A673 (cell line): Measurements from ENCODE around the gene SMARCE1. TPM values are rescaled to one million over a fixed set of nuclear protein-coding genes. Genes with fewer than 3 reads are reported as not detected.

Experiments
- BruUV-seq: library from RNA; stranded (reverse); fragments of 400-500 nt; replicated peaks from 2 replicates; lab custom pipeline; 2021; lab: Mats Ljungman, UMichigan
- CTCF ChIA-PET: fragments of 300-600 bp; sonication (Branson Sonifier 250); formaldehyde crosslinking; loops from one replicate; lab custom pipeline; 2022; ENCODE audit warnings: antibody characterized with exemption; lab: Charles Lee
- POLR2A ChIA-PET: fragments of 300-600 bp; sonication (Branson Sonifier 250); formaldehyde crosslinking; loops from one replicate; lab custom pipeline; 2022; ENCODE audit warnings: antibody characterized with exemption; ENCODE audit not compliant: low non-redundant PET; lab: Charles Lee
- DNase-seq: peaks from one replicate; pipeline ENCODE4 v3.0.0-alpha.2; 2015; ENCODE audit warnings: low spot score
- H3K27ac ChIP-seq: fragments of 200-600 bp; sonication (generic); 2 replicates; pipeline ENCODE4 v1.5.1; 2016; ENCODE audit warnings: mixed run types, low read depth, mild to moderate bottlenecking, mixed read lengths, antibody characterized with exemption, low read length; ENCODE audit not compliant: poor library complexity, severe bottlenecking
- H3K27me3 ChIP-seq: fragments of 200-600 bp; sonication (generic); replicated peaks from 2 replicates; pipeline ENCODE4 v1.6.1; 2017; ENCODE audit warnings: mixed run types, low read depth, mild to moderate bottlenecking, mixed read lengths, antibody characterized with exemption, low read length; ENCODE audit not compliant: insufficient read depth, poor library complexity
- H3K36me3 ChIP-seq: fragments of 200-600 bp; sonication (generic); 2 replicates; pipeline ENCODE4 v1.6.1; 2016; ENCODE audit warnings: mixed run types, mild to moderate bottlenecking, mixed read lengths, antibody characterized with exemption, low read length; ENCODE audit not compliant: insufficient read depth, poor library complexity, severe bottlenecking
- H3K4me1 ChIP-seq: fragments of 200-600 bp; sonication (generic); 2 replicates; pipeline ENCODE4 v1.6.1; 2017; ENCODE audit warnings: mixed run types, mild to moderate bottlenecking, mixed read lengths, antibody characterized with exemption, low read length; ENCODE audit not compliant: insufficient read depth, poor library complexity, severe bottlenecking
- H3K4me3 ChIP-seq: fragments of 200-600 bp; sonication (generic); 2 replicates; pipeline ENCODE4 v1.5.1; 2016; ENCODE audit warnings: low read depth, mixed run types, mild to moderate bottlenecking, mixed read lengths, low read length; ENCODE audit not compliant: poor library complexity, severe bottlenecking
- H3K9me3 ChIP-seq: fragments of 200-600 bp; sonication (generic); 2 replicates; pipeline ENCODE4 v1.6.1; 2016; ENCODE audit warnings: mixed run types, low read depth, mild to moderate bottlenecking, mixed read lengths, antibody characterized with exemption, low read length; ENCODE audit not compliant: poor library complexity, severe bottlenecking
- EZH2 ChIP-seq: fragments of 200-600 bp; sonication (generic); IDR thresholded peaks from 2 replicates; pipeline ENCODE4 v1.6.1; 2017; ENCODE audit warnings: borderline replicate concordance, low read depth, mild to moderate bottlenecking, mixed read lengths, antibody characterized with exemption, low read length; ENCODE audit not compliant: poor library complexity, severe bottlenecking
- intact Hi-C: fragments of 100-400 bp; cut with micrococcal nuclease; formaldehyde crosslinking; loops from one replicate; pipeline ENCODE4 v1.10.0; 2022; ENCODE audit not compliant: unreplicated experiment
- total RNA-seq: library from RNA; stranded (reverse); gene quantifications from 2 replicates; pipeline ENCODE4 v1.2.3, GENCODE V29; 2021
- TF ChIP-seq, protein P1 (sequence below): fragments of 300-800, 200-600 bp; sonication (generic); conservative IDR thresholded peaks from 2 replicates; pipeline ENCODE4 v1.5.1; 2017; ENCODE audit warnings: low read depth, mild to moderate bottlenecking, antibody characterized with exemption, low read length, moderate library complexity, mixed read lengths

Gene SMARCE1
- total RNA-seq, 1 experiment from 2014 or later, result 91.4 TPM

DNA sequence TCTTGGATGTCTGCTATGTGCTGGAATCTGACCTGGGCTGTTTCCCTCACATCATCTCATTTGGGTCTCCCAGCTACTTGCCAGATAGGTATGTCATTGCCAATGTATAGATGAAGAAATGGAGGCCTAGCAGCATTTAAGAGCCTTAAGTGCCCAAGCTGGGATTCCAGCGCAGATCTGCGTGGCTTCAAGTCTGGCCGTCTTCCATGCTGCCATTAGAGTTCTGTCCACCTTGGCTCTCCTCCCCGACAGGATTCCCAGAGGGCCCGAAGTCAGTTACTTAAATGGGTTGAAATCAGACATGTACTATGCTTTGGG, 49.4 kb downstream of the SMARCE1 start:
- H3K27me3 ChIP-seq, result no peaks in the 10 kb centered on the region
- no peak overlapping the region for H3K4me3 ChIP-seq
- no peak for DNase-seq
- no TSS peak for BruUV-seq
- no peak overlapping the region for H3K27ac ChIP-seq
- intact Hi-C loops, result no loop called here
- no peaks in the 10 kb centered on the region for H3K36me3 ChIP-seq
- TF ChIP-seq EZH2, result no peak
- TF ChIP-seq, protein P1, sequence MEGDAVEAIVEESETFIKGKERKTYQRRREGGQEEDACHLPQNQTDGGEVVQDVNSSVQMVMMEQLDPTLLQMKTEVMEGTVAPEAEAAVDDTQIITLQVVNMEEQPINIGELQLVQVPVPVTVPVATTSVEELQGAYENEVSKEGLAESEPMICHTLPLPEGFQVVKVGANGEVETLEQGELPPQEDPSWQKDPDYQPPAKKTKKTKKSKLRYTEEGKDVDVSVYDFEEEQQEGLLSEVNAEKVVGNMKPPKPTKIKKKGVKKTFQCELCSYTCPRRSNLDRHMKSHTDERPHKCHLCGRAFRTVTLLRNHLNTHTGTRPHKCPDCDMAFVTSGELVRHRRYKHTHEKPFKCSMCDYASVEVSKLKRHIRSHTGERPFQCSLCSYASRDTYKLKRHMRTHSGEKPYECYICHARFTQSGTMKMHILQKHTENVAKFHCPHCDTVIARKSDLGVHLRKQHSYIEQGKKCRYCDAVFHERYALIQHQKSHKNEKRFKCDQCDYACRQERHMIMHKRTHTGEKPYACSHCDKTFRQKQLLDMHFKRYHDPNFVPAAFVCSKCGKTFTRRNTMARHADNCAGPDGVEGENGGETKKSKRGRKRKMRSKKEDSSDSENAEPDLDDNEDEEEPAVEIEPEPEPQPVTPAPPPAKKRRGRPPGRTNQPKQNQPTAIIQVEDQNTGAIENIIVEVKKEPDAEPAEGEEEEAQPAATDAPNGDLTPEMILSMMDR, result no peak
- CTCF ChIA-PET, result no interaction called here
- no peaks in the 10 kb centered on the region for H3K4me1 ChIP-seq
- H3K9me3 ChIP-seq, result no peaks in the 10 kb centered on the region
- POLR2A ChIA-PET, result no interaction called here

- no peaks in the 10 kb centered on the region for H3K36me3 ChIP-seq
- H3K4me3 ChIP-seq, result no peak overlapping the region
- no peaks in the 10 kb centered on the region for H3K27me3 ChIP-seq
- no peak for DNase-seq
- H3K27ac ChIP-seq, result no peak overlapping the region
- POLR2A ChIA-PET, result no interaction called here
- intact Hi-C loops, result no loop called here
- H3K9me3 ChIP-seq, result no peaks in the 10 kb centered on the region
- BruUV-seq, result no TSS peak
- TF ChIP-seq, protein P1, result no peak
- no peak for TF ChIP-seq EZH2
- H3K4me1 ChIP-seq, result no peaks in the 10 kb centered on the region
- CTCF ChIA-PET, result no interaction called here
Observed at GRCh38 chr17:40597556-40598300, 49.9 kb downstream of the SMARCE1 start.

DNA sequence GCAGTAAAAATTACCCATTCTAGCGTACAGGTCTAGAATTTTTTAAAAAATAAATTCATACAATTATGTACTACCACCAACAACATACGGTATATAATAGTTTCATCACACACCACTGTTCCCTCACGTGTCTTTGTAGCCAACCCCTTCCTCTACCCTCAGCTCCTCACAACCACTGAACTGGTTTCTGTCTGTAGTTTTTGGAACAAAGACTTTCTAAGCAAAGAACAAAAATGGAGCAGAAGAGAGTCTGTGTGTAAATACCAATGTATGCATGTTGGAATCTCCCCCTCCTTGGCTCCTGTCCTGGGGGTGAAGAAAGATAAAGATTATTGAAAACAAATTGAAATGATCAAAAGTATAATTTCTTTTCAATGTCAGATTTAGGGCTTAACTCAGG, 50.5 kb downstream of the SMARCE1 start:
- no peaks in the 10 kb centered on the region for H3K4me1 ChIP-seq
- no peak overlapping the region for H3K4me3 ChIP-seq
- H3K9me3 ChIP-seq, result no peaks in the 10 kb centered on the region
- no peaks in the 10 kb centered on the region for H3K27me3 ChIP-seq
- no peak overlapping the region for H3K27ac ChIP-seq
- no peak for TF ChIP-seq EZH2
- TF ChIP-seq, protein P1, result no peak
- ChIA-PET POLR2A (no interaction called here), CTCF (no interaction called here)
- intact Hi-C loops, result no loop called here
- no peaks in the 10 kb centered on the region for H3K36me3 ChIP-seq
- no TSS peak for BruUV-seq
- DNase-seq, result no peak
